Left ventricle myocardium superior (tissue), 1 donor: ENCODE data around the gene IP6K3. TPM values are rescaled to one million over a fixed set of nuclear protein-coding genes. Genes with fewer than 3 reads are reported as not detected.
A peak's percentile ranks its signal among the peaks of the same experiment; 100 is the strongest.

ENCODE experiments used
- ATAC-seq: fragments of 200-7000 bp; cut with Tn5 transposase; one replicate; pipeline ENCODE4 v1.9.1; 2020; ENCODE audit warnings: mild to moderate bottlenecking, moderate library complexity
- DNase-seq: peaks from one replicate; pipeline ENCODE4 v3.0.0-alpha.2; 2020
- intact Hi-C: fragments of 100-400 bp; cut with micrococcal nuclease; formaldehyde crosslinking; loops from one replicate; pipeline ENCODE4 v1.11.0; 2022
- long read RNA-seq: library from polyadenylated mRNA; unstranded; transcript quantifications from one replicate; pipeline ENCODE4 v2.0.0, GENCODE V29; 2021
- total RNA-seq: library from RNA; stranded (reverse); fragmentation: NEBNext Ultra II Directional; extraction: Animal tissue kit (Norgen Biotek cat#: 25700); gene quantifications from one replicate; pipeline ENCODE4 v1.2.1, GENCODE V29; 2021
- donor health status: DM: no; HTN: yes; CAD: no; lungs with severe emphysema.

The IP6K3 gene, protein sequence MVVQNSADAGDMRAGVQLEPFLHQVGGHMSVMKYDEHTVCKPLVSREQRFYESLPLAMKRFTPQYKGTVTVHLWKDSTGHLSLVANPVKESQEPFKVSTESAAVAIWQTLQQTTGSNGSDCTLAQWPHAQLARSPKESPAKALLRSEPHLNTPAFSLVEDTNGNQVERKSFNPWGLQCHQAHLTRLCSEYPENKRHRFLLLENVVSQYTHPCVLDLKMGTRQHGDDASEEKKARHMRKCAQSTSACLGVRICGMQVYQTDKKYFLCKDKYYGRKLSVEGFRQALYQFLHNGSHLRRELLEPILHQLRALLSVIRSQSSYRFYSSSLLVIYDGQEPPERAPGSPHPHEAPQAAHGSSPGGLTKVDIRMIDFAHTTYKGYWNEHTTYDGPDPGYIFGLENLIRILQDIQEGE
- 47.5 TPM for total RNA-seq
- long read RNA-seq, transcript IP6K3-201 (6 exons, 2,610 nt), result major isoform, 40 of 97 reads
- long read RNA-seq, transcript IP6K3-202 (7 exons, 2,012 nt), result minor isoform, 5 of 97 reads
- long read RNA-seq, partial matches to known transcripts, result 35 of 97 reads
- long read RNA-seq, other reads (novel, unspliced or antisense), result 17 of 97 reads

DNA sequence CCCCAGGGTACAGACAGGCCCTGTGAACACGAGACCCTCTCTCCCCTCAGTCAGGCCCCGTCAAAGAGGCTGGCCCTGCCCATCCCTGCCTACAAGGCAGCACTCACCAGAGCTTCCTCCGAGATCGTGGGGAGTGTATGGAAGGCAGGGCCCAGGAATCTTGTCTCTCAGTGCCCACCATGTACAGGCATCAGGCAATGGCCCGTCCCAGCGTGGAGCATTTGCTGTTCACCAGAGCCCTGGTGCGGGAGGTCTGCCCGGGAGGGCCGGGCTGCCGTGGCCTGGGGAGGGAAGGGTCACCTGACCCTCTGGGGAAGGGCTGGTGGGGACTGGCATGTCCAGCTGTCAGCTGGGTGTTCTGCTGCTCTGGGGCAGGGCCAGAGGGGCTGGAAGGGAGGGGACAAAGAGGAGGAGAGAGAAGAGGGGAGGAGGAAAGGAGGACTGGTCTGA, at the start of gene IP6K3:
Gene IP6K3 (minus strand): TSS at position 255 of the 450 bp plus-strand sequence. CDS start 11,429 bp downstream, outside the sequence.
- intact Hi-C loops, result no loop called here
- ATAC-seq, result peak; percentile 87
- peak; percentile 87 for DNase-seq

DNA sequence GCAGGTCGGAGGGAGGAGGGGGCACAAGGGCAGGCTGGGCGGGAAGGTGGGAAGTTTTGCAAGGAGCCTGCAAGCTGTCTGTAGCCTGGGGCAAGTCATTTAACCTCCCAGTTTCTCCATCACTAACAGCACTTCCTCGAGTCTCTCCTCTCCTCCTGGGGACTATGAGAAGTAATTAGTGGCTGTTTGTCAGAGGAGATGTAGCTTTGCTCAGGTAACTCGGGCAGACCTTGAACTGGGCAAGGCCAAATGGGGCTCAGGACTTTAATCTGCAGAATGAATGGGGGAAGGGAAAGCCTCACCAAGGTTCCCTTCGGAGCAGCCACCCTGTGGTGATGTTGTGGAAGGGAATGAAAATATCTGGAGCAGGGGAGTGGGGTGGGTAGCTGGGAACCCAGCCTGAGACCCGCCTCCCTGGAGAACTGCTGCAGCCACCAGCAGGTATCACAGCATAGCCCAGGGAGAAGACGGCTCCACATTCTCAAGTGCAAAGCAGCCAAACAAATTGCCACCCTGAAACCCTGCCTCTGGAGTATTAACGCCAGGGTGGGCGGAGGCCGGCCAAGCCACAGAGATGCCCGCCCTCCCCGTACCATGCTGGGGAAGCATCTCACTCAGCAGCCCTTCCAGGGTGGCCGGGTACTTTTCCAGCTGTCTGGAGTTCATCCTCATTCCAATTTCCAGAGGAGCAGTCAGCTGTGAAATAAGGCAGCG, 48.4 kb upstream of the IP6K3 start:
- no peak for DNase-seq
- intact Hi-C loops, result no loop called here
- no peak for ATAC-seq

DNA sequence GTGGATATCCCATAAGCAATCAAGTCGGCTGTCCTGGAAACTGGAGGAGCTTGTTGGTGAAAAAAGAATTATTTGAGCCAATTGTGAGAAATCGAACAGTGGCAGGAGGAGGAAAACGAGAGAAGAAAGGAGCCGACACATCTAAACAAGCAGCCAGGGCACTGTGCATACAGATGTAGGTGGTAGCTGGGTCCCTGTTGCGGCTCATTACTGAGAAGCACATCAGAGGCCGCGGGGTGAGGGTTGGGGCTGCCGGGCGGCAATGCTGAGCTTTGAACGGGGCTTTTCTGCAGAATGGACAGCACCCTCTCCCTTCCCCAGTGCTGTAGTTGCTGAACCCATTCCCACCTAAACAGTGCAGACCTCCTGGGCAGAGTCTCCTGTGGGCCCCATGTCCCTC, 46.3 kb upstream of the IP6K3 start:
- intact Hi-C loops, result no loop called here
- ATAC-seq (no peak), DNase-seq (no peak)

DNA sequence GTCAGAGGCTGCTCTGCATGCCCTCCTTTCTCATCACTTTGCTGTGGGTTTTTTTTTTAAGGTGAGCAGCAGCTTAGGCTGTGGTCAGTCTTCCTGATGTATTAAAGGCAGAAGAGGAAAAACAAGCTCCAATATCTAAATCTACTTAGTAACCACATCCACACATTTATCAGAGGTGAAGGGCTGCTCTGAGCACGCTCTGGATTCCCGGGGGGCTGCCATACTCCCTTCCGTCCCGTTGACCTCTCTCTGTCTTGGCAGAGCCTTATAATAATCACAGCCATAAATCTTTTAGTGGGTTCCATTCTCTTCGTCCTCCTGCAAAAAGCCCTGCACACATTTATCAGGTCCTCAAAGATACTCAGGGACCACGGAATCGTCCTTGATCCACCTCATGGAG, 44.9 kb upstream of the IP6K3 start:
- DNase-seq, result no peak
- intact Hi-C loops, result no loop called here
- ATAC-seq, result no peak

DNA sequence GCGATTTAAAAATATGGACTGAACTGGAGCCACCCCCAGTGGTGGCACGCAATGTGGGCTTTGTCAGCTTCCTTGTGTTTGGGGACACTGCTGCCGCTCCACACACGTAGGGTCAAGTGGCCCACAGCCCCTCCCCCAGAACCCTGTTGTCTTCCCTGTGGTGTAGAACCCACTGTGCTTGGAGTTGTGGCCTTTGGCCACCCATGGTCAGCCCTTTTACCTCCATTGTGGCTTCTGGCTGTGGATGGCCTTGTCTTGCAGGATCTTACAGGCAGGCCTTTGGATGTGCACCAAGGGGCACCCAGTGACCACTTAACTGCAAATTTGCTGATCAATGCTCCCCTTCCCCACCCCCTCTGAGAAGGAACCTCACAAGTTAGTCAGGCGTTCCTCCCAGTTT, 44.2 kb upstream of the IP6K3 start:
- ATAC-seq, result no peak
- no peak for DNase-seq
- intact Hi-C loops, result no loop called here

DNA sequence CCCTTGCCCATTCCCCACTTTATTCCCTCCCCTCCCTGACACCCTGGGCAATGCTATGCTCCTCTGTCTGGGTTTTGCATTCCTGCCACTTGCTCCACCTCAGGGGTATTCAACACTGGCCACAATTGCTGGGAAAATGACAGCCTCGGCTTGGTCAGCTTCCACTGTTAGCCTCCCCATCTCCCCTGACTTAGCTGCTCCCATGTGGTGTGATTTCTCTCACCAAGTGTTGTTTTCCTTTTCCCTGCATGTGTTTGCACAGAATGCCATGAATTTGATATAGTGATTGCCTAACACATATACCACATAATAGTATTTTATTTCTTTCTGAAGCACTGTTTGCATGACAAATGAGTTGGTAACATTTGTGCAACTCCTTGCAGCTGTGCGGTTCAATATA, 43.7 kb upstream of the IP6K3 start:
- intact Hi-C loops, result no loop called here
- no peak for ATAC-seq
- DNase-seq, result no peak

DNA sequence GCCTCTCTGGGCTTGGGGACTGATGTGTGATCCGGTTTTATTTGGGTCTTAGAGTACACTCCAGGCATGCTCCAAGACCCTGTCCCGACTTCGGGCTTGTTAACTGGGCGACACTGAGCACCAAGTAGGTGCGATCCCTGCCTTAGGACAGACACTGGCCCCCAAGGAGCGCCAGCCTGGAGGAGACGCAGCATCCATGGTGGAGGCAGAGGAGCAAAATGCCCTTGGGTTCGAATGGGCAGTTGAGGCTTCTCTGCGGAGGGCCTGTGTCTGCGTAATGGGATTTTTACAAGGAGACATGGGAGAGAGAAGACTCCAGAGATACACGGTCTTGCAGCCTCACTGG, 42.8 kb upstream of the IP6K3 start:
- intact Hi-C loops, result no loop called here
- ATAC-seq (no peak), DNase-seq (no peak)

DNA sequence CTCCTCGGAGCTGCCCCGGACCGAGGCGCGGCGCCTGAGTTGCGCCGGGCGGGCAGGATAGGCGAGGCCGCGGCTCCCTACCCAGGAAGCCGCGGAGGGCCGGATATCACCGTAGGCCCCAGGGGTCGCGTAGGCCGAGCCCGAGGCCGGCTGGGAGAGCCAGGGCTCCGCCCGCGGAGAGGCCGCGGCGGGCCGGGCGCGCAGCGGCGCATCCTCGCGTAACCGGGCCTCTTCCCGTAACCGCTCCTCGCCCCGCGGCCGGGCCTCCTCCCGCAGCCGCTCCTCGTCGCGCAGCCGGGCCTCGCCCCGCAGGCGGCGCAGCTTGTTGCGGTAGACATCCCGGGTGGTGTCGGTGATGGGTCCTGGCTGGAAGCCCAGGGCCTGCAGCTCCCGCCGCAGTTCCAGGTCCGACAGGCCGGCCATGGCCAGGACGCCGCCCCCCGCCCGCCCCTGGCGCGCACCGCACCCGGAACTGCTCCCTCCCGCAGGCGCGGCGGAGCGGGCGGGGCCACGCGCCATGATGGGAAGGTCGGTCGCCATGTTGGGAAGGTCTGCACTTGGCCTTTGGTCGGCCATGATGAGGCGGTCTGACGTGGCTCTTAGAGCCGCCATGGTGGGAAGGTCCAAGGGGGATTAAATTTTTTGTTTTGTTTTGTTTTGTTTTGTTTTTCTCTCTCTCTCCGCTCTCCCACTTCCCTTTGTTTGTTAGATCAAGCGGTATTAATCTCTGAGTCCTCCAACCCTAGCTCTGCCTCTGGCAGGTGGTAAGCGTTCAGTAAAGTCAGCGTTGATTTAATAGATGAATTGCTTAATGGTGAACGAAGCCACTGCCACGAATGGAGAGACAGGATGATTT, 42.2 kb upstream of the IP6K3 start, which contains the start of gene LEMD2:
Gene LEMD2 (minus strand): TSS at position 437 of the 856 bp plus-strand sequence. CDS start 14 bp downstream, at position 423.
- intact Hi-C loops, result no loop called here
- DNase-seq, result peak; percentile 97
- ATAC-seq, result peak; percentile 98

DNA sequence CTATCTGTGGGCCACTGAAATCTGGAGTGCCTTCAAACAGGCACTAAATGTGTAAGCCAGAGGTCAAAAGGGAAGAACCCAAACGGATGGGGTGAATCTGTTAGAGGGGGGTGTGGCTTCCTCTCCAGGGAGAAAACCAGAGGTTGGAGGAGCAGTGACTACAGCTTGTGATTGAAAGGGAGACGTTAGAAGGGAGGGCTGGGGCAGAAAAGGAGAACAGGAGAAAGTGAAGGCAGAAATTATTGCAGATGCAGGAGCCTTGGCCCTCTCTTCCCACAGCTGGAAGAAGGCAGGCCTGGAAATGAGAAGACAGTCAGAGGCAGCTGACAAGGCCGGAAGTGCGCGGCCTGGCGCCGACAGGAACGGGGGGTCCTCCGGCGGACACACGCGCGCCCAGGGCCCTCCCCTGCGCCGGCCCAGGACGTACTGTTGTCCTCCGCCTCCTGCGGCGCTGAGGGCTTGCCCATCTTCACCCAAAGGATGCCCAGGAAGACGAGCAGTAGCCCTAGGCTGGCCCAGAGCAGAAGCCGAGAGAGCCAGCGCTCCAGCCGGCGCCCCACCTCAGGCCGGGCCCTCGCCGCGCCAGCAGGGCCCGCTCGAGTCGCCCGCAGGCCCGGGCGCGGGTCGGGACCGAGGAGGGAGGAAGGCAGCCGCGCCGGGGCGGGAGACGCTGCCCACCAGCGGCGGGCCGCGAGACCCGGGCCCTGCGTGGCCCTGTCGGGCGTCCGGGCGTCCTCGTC, 41.4 kb upstream of the IP6K3 start:
- ATAC-seq (peak; percentile 71), DNase-seq (peak; percentile 87)
- intact Hi-C loops, result no loop called here

DNA sequence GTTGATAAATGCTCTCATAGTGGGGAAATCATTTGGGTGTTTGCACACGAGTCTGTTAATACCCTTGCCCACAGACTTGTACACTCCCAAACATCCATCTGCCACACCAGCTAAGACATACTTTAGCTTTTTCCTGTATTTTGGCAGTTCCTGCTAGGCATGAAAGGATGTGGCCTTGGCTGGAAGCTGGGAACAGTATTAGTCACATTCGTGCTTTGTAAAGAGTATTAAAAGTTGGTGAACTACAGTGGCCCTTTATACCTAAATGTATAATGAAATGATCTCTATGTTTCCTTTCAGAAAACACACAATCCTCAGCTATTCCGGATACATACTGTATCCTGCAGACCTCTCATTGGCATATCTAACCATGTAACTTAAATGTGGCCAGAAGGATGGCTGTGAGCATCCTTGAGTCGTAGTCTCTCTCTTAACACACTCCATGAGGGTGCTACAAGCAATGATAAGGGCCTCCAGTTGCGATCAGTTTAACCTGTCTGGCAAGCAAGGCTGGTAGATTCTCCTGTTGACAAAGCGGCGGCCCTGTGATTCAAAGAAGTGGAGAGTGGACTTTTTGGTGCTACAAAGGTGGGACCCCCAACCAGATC, 40.7 kb upstream of the IP6K3 start:
- no peak for DNase-seq
- ATAC-seq, result no peak
- intact Hi-C loops, result no loop called here

DNA sequence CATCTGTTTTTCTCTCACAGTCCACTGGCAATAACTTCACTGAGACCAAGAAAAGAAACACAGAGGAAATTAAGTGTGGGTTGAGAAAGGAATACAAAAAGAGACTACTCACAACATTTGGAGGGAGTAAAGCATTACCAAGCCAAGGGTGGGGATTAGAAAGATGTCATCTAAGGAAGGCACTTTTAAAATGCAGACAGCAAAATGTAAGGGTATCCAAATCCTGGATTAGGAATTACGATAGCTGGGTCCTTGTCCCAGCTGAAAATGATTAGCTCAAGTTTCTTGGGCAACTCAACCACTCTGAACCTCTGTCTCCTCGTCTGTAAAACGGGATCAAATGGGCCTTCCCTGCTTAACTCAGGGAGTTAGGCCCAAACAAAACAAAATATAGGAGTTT, 40.0 kb upstream of the IP6K3 start:
- ATAC-seq, result no peak
- DNase-seq, result no peak
- intact Hi-C loops, result no loop called here

DNA sequence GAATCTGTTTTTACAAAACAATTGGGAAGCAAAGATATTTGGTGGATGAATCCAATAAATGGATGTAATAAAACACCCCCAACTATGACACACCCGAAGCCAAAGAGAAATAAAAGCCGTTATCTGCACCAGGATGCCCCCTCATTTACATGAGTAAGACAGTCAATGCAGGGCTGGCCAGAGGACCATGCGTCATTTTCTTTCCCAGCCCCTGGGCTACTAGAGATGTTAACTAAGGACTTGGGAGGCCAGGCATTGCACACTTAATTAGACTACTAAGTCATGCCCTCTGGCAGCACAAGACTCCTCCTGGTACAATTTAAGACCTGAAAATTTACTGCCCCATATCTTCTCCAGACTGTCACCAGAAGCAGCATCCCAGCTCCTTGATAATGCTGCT, 39.1 kb upstream of the IP6K3 start:
- no peak for ATAC-seq
- intact Hi-C loops, result no loop called here
- DNase-seq, result no peak

DNA sequence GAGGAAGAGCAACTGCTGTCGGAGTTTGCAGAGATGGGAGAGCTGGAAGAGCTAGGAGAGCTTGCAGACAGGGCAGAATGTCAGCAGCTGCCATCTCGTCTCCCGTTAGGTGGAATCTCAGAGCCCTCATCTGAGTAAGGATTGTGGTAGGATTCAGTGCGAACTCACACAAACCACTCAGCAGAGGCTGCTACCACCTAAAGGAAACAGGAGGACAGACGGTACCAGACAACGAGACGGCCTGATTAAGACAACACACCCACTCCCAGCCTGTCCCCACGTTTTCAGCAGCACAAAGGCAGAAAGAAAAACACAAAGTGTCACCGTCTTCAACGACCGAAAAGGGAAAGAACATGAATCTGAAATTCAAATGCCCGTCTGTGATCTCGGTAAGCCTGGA, 38.1 kb upstream of the IP6K3 start:
- ATAC-seq (no peak), DNase-seq (no peak)
- intact Hi-C loops, result no loop called here

DNA sequence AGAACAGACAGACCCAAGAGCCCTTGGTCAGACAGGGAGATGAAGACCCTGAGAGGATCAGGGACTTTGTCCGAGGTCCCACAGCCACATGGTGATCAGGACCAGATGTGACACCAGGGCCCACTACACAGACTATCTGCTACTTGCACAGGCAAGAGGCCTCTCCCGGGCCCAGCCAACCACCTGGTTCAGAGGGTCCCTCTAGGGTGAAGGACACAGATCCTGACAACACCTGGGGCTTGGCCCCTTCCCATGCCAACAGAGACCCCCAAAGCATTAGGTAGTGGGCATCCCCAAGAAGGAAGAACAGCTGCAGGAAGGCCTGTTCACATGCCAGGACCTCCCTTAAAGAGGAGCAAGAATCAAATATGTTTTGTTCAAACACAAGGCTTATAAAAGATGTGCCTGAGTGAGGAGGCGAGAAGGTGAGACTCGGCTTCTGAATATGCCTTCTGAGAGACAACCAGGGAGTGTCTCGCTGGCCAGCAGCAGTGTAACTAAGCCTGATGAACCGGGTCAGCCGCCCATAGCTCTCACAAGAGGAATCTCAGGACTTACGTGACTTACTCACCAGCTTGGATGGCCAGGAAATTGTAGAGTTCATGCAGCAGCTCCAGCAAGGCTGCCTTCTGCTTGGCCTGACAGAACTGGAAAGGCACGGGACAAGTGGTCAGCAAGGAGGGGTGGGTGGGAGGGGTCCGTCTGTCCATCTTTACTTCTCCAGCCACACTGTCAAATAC, 37.2 kb upstream of the IP6K3 start:
- intact Hi-C loops, result no loop called here
- ATAC-seq (no peak), DNase-seq (no peak)

DNA sequence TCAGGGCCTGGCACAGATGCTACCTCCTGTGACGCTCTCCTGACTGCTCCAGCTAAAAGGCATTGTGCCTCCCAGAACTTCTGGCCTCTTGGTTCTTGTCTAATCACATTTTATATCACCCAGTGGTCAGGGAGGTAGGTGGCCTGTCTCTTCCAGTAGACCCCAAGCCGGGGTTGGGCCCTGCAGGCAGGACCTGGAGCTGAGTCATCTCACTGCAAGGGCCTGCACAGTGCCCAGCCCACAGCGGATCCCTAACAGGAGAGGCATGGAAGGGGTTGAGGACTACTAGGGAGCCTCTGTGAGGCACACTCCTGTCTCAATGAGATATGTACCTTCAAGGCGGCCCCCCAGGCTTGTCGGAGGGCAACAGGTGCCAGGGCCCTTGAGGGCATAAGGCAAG, 35.9 kb upstream of the IP6K3 start:
- DNase-seq (no peak), ATAC-seq (no peak)
- intact Hi-C loops, result no loop called here

DNA sequence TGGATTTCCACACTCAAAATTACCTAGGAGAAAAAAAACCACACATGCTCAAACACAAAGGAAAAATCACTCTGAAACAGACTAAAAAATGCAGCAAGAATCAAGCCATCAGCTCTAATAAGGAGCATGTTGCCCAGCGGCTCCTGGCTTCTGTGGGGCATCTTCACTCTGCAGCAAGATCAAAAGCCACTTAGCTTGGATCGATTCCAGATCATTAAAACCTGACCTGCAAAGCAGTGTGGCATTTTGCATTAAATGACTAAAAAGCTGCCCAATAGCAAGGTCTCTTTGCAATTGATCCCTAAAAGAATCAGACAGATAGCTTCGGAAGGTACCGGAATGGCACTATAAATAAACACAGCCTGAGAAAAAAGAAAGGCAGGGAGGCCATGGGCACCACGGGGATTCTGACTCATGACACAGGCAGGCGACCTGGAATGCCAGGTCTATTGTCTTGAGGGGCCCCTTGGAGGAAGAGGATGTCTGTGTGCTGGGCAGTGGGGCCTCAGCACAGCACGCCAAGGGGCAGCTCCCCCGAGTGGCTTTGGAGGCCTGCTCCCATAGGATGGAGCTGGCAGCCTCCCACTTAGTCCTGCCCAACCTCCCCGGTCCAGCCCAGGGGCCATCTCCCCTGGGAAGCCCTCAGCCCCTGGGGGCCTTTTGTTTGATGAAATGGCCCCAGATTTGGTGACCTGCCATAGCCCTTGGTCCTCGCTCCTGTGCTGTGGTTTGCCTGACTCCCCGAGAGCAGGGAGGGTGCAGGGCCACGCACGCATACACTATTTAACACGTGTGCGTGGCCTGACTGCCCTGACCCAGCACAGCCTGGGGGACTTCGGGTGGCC, 34.6 kb upstream of the IP6K3 start:
- intact Hi-C loops, result no loop called here
- ATAC-seq, result peak; percentile 51
- DNase-seq, result no peak

DNA sequence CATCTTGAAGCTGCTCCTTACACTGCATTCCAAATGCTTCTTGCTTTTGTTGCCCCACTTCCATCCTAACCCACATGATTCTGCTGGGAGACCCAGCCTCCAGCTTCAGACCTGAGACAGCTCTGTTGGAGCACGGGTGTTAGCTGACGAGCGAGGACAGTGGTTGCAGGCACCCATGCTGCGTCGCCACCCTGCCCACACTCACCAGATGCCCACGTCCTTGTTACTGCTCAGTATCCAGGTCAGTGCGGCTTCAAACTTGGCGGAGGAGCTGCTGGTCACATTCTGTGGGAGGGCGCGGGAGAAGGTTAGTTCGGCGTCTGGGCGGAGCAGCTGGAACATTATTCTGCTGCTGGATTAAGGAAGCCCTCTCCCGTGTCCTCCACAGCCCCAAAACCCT, 33.2 kb upstream of the IP6K3 start:
- DNase-seq, result no peak

More for the DNA sequence above, 33.2 kb upstream of the IP6K3 start:
- ATAC-seq, result no peak
- intact Hi-C loops, result loop anchor here (10.0 kb wide), 2 partner anchors 245 to 375 kb away; no protein-coding TSS in a partner anchor
